Type B pancreatic cell (in vitro differentiated cells): ENCODE measurements around the gene NXPH3. TPM values are rescaled to one million over a fixed set of nuclear protein-coding genes. Genes with fewer than 3 reads are reported as not detected.

Experiments used
- DNase-seq: peaks from one replicate; pipeline ENCODE4 v3.0.0; 2021; ENCODE audit warnings: mixed read lengths; ENCODE audit not compliant: unreplicated experiment; ENCODE audit errors: extremely low spot score
- H3K27ac Mint-ChIP-seq: 2 replicates; pipeline ENCODE4 v1.8.0; 2021; ENCODE audit warnings: mild to moderate bottlenecking, mixed read lengths
- H3K27me3 Mint-ChIP-seq: 2 replicates; pipeline ENCODE4 v1.8.0; 2021; ENCODE audit warnings: mixed read lengths
- H3K36me3 Mint-ChIP-seq: 2 replicates; pipeline ENCODE4 v1.8.0; 2021; ENCODE audit warnings: mixed read lengths
- H3K4me1 Mint-ChIP-seq: one replicate; pipeline ENCODE4 v1.8.0; 2021; ENCODE audit warnings: mixed read lengths; ENCODE audit not compliant: unreplicated experiment
- H3K4me3 Mint-ChIP-seq: 2 replicates; pipeline ENCODE4 v1.8.0; 2021; ENCODE audit warnings: mild to moderate bottlenecking, mixed read lengths
- H3K9me3 Mint-ChIP-seq: 2 replicates; pipeline ENCODE4 v1.8.0; 2021; ENCODE audit warnings: mixed read lengths
- total RNA-seq: library from RNA; stranded (reverse); gene quantifications from 2 replicates; pipeline ENCODE4 v1.2.1, GENCODE V29; 2021; ENCODE audit warnings: low replicate concordance
- TF ChIP-seq, protein P1 (sequence below): fragments of 200-600 bp; sonication (generic); conservative IDR thresholded peaks from 2 replicates; pipeline ENCODE4 v1.5.0; 2021; ENCODE audit warnings: antibody characterized with exemption, mild to moderate bottlenecking

The NXPH3 gene
- total RNA-seq, 1 donor from 2014 or later: 0.46 TPM

- TF ChIP-seq, protein P1, sequence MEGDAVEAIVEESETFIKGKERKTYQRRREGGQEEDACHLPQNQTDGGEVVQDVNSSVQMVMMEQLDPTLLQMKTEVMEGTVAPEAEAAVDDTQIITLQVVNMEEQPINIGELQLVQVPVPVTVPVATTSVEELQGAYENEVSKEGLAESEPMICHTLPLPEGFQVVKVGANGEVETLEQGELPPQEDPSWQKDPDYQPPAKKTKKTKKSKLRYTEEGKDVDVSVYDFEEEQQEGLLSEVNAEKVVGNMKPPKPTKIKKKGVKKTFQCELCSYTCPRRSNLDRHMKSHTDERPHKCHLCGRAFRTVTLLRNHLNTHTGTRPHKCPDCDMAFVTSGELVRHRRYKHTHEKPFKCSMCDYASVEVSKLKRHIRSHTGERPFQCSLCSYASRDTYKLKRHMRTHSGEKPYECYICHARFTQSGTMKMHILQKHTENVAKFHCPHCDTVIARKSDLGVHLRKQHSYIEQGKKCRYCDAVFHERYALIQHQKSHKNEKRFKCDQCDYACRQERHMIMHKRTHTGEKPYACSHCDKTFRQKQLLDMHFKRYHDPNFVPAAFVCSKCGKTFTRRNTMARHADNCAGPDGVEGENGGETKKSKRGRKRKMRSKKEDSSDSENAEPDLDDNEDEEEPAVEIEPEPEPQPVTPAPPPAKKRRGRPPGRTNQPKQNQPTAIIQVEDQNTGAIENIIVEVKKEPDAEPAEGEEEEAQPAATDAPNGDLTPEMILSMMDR: peak; percentile 77
- DNase-seq: peak; percentile 69
- Mint-ChIP-seq H3K27ac (no peak overlapping the region), H3K36me3 (no peaks in the 10 kb centered on the region), H3K9me3 (no peaks in the 10 kb centered on the region), H3K4me1 (peaks cover 12% of the 10 kb centered on the region), H3K4me3 (no peak overlapping the region), H3K27me3 (peaks cover 29% of the 10 kb centered on the region)
Observed at GRCh38 chr17:49557312-49558024, 18.2 kb upstream of the NXPH3 start.

- Mint-ChIP-seq H3K27ac (no peak overlapping the region), H3K4me3 (no peak overlapping the region), H3K36me3 (no peaks in the 10 kb centered on the region), H3K4me1 (peaks cover 8% of the 10 kb centered on the region), H3K9me3 (no peaks in the 10 kb centered on the region), H3K27me3 (peaks cover 43% of the 10 kb centered on the region)
- TF ChIP-seq, protein P1: no peak
- no peak for DNase-seq
Observed at GRCh38 chr17:49564638-49565037, 11.0 kb upstream of the NXPH3 start.

DNA sequence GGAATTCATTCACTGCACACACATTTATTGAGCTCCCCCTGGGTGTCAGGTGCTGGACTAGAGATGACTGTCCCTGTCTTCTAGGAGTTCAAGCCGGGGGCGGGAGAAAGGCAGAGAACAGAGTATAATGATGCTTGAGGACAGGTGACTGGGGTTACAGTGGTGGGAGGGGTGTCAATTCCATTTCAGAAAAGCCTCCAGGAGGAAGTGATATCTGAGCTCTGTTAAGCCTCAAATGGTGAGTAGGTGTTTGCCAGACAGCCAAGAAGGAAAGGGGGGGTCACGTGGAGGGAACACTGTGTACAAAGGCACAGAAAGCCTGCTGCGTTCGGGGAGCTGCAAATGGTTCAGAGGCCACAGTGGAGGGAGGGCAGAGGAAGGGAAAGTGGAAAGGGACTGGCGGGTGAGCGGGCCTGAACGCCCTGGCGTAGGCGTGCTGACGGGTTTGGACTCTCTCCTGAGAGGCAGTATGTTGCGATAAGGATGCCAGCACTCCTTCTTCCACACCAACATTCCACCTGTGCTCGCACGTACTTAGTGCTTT lies 9.7 kb upstream of the NXPH3 start:
- H3K36me3 Mint-ChIP-seq: no peaks in the 10 kb centered on the region
- H3K27me3 Mint-ChIP-seq: peaks cover 46% of the 10 kb centered on the region
- TF ChIP-seq, protein P1: no peak
- peaks cover 8% of the 10 kb centered on the region for H3K4me1 Mint-ChIP-seq
- H3K9me3 Mint-ChIP-seq: no peaks in the 10 kb centered on the region
- peak overlapping the region; percentile 29 for H3K27ac Mint-ChIP-seq
- peak overlapping the region; percentile 39 for H3K4me3 Mint-ChIP-seq
- no peak for DNase-seq

GRCh38 chr17:49566668-49567071 lies 9.0 kb upstream of the NXPH3 start:
- Mint-ChIP-seq H3K4me3 (peak overlapping the region; percentile 74), H3K9me3 (no peaks in the 10 kb centered on the region), H3K4me1 (peaks cover 8% of the 10 kb centered on the region), H3K27me3 (peaks cover 50% of the 10 kb centered on the region), H3K36me3 (no peaks in the 10 kb centered on the region), H3K27ac (no peak overlapping the region)
- TF ChIP-seq, protein P1: no peak
- no peak for DNase-seq

- no peaks in the 10 kb centered on the region for H3K9me3 Mint-ChIP-seq
- peaks cover 52% of the 10 kb centered on the region for H3K27me3 Mint-ChIP-seq
- TF ChIP-seq, protein P1: no peak
- H3K36me3 Mint-ChIP-seq: no peaks in the 10 kb centered on the region
- H3K4me3 Mint-ChIP-seq: peak overlapping the region; percentile 74
- no peak for DNase-seq
- peaks cover 8% of the 10 kb centered on the region for H3K4me1 Mint-ChIP-seq
- no peak overlapping the region for H3K27ac Mint-ChIP-seq
Observed at GRCh38 chr17:49567104-49567521, 8.6 kb upstream of the NXPH3 start.
